ENCODE measurements around the gene SLC4A1AP. TPM values are rescaled to one million over a fixed set of nuclear protein-coding genes. Genes with fewer than 3 reads are reported as not detected.

The SLC4A1AP gene
- total and polyA plus RNA-seq, 2 donors from 2014 or later: 19.1 to 20.9 TPM

GRCh38 chr2:27727257-27727656, 63.6 kb downstream of the SLC4A1AP start:
- TF ChIP-seq, protein P1, sequence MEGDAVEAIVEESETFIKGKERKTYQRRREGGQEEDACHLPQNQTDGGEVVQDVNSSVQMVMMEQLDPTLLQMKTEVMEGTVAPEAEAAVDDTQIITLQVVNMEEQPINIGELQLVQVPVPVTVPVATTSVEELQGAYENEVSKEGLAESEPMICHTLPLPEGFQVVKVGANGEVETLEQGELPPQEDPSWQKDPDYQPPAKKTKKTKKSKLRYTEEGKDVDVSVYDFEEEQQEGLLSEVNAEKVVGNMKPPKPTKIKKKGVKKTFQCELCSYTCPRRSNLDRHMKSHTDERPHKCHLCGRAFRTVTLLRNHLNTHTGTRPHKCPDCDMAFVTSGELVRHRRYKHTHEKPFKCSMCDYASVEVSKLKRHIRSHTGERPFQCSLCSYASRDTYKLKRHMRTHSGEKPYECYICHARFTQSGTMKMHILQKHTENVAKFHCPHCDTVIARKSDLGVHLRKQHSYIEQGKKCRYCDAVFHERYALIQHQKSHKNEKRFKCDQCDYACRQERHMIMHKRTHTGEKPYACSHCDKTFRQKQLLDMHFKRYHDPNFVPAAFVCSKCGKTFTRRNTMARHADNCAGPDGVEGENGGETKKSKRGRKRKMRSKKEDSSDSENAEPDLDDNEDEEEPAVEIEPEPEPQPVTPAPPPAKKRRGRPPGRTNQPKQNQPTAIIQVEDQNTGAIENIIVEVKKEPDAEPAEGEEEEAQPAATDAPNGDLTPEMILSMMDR (IDR thresholded peaks at IDR 0.05; ENCODE audit: borderline replicate concordance, extremely low read depth, insufficient read depth): no peak
- Histone ChIP-seq H3K27ac (ENCODE audit: low read depth in 2 of 2, low read length in 2 of 2) (peak overlapping the region in 1 of 2 donors; percentile 32), H3K4me3 (ENCODE audit: low read length in 3 of 3) (no peak overlapping the region), H3K9me3 (ENCODE audit: control insufficient read depth in 2 of 3, insufficient read depth in 1 of 3, low read length in 3 of 3) (no peaks in the 10 kb centered on the region), H3K4me1 (ENCODE audit: control insufficient read depth in 2 of 3, insufficient read depth in 2 of 3, low read depth in 1 of 3, low read length in 3 of 3) (peaks cover 4 to 47% (median 44%) of the 10 kb centered on the region in 3 donors), H3K9ac (ENCODE audit: low read length in 3 of 3) (no peak overlapping the region), H3K36me3 (ENCODE audit: control insufficient read depth in 2 of 3, insufficient read depth in 3 of 3, low read length in 3 of 3) (no peaks in the 10 kb centered on the region), H3K27me3 (ENCODE audit: control insufficient read depth, insufficient read depth, low read length) (no peaks in the 10 kb centered on the region)
- FAIRE-seq: no peak
- DNase-seq: no peak
- intact Hi-C loops (cut with DNase I): no loop called here

DNA sequence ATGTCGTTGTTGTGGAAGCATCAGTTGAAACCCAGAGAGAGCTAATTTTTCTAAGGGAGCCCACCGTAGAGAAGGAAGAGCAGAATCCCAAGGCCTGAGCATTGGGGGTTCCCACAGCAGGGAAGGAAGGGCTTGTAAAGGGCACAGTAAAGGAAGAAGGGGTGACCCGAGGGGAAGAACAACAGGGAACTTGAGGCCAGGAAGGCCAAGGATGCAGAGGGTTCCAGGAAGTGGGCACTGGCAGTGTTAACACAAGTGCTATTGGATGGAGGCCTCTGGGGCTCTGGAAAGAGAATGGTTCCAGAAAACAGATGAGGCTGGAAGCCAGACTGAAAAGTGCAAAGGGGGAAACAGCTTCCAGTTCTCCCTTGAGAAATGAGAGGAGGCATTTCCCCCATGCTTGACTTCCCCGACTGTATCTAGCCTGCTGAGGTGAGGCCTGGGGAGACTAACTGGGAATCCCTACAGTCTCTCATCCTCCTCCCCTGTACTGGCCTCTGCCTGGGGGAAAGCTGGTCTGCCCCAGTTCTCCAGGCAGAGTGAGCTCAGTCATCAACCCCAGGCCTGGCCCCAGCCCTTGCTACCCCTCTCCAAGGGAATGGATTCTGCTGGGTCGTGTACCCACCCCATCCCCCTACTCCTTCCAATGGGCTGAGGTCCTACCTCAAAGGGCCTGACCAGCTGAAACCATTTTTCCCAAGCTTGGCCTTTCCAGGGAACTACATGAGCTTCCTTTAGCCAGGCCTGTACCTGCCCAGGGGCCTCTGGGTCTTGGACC, 64.6 kb downstream of the SLC4A1AP start:
- no peaks in the 10 kb centered on the region for H3K27me3 ChIP-seq (ENCODE audit: control insufficient read depth, insufficient read depth, low read length)
- H3K4me3 ChIP-seq (ENCODE audit: low read length in 3 of 3): no peak overlapping the region
- intact Hi-C loops (cut with DNase I): no loop called here
- no peaks in the 10 kb centered on the region for H3K36me3 ChIP-seq (ENCODE audit: control insufficient read depth in 2 of 3, insufficient read depth in 3 of 3, low read length in 3 of 3)
- DNase-seq (no peak), FAIRE-seq (no peak)
- H3K9ac ChIP-seq (ENCODE audit: low read length in 3 of 3): peak overlapping the region in 1 of 3 donors; percentile 43
- no peaks in the 10 kb centered on the region for H3K9me3 ChIP-seq (ENCODE audit: control insufficient read depth in 2 of 3, insufficient read depth in 1 of 3, low read length in 3 of 3)
- H3K4me1 ChIP-seq (ENCODE audit: control insufficient read depth in 2 of 3, insufficient read depth in 2 of 3, low read depth in 1 of 3, low read length in 3 of 3): peaks cover 4 to 47% (median 44%) of the 10 kb centered on the region in 3 donors
- TF ChIP-seq, protein P1 (IDR thresholded peaks at IDR 0.05; ENCODE audit: borderline replicate concordance, extremely low read depth, insufficient read depth): no peak
- peak overlapping the region; percentile 79 to 88 for H3K27ac ChIP-seq (ENCODE audit: low read depth in 2 of 2, low read length in 2 of 2)

DNA sequence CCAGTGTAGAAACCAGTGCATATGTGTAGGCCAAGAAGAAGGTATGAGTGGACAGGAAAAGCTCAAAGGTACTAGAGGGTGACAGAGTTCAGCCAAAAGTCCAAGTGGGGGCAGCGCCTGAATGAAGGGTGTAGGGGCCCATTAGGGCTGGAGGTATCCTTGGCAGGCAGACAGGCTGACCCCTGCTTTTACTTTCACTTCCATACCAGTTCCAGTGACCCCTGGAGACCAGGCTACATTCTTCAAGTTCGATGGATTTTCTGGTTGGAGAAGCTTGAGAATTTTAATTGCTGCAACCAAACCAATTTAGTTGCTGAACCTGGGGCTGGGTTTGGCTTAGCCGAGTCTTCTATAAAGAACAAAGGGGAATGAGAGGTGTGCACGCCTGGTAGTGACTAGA, 65.5 kb downstream of the SLC4A1AP start:
- Histone ChIP-seq H3K9ac (ENCODE audit: low read length in 3 of 3) (peak overlapping the region in 1 of 3 donors; percentile 43), H3K4me3 (ENCODE audit: low read length in 3 of 3) (no peak overlapping the region), H3K27me3 (ENCODE audit: control insufficient read depth, insufficient read depth, low read length) (no peaks in the 10 kb centered on the region), H3K36me3 (ENCODE audit: control insufficient read depth in 2 of 3, insufficient read depth in 3 of 3, low read length in 3 of 3) (no peaks in the 10 kb centered on the region), H3K27ac (ENCODE audit: low read depth in 2 of 2, low read length in 2 of 2) (peak overlapping the region; percentile 79 to 88), H3K4me1 (ENCODE audit: control insufficient read depth in 2 of 3, insufficient read depth in 2 of 3, low read depth in 1 of 3, low read length in 3 of 3) (peaks cover 4 to 39% (median 37%) of the 10 kb centered on the region in 3 donors), H3K9me3 (ENCODE audit: control insufficient read depth in 2 of 3, insufficient read depth in 1 of 3, low read length in 3 of 3) (no peaks in the 10 kb centered on the region)
- intact Hi-C loops (cut with DNase I): no loop called here
- FAIRE-seq: no peak
- DNase-seq: peak in 3 of 5 donors; percentile 73 to 93 (median 92)
- TF ChIP-seq, protein P1 (IDR thresholded peaks at IDR 0.05; ENCODE audit: borderline replicate concordance, extremely low read depth, insufficient read depth): no peak
